HG03159 (cell line): ENCODE results near the gene PRKCB.
A peak's percentile ranks its signal among the peaks of the same experiment; 100 is the strongest.

Source experiments
- ATAC-seq: cut with Tn5 transposase; IDR thresholded peaks from one replicate; pipeline ENCODE4 v1.9.1; 2021; ENCODE audit warnings: mild to moderate bottlenecking, moderate library complexity; ENCODE audit not compliant: unreplicated experiment

PRKCB gene

DNA sequence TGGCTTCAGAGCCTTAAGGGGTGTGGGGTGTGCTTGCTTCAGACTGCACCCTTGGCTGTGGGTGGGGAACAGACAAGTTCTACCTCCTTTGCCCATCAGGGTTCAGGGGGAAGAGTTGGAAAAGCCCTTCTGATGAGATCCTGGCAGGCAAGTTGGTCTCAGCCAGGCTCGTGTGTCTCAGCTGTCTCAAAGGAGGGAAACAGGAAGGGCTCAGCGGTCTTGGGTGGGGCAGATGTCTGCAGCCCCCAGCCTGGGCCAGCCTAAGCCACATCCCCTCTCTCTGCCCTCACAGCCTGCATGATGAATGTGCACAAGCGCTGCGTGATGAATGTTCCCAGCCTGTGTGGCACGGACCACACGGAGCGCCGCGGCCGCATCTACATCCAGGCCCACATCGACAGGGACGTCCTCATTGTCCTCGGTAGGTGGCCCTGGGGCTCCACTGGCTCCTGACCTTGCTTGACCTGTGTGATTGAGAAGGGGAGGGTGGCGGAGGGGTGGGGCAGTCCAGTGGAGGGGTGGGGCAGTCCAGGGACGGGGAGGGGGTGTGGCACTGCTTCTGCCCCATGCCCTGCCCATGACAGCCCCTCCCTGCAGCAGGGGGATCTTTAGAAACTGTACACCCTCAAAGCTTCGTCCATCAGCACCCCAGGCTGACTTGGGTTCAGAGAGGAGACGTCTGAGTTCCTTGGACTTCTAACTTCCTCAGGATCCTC lies 199.5 kb downstream of the PRKCB start:
- no peak for ATAC-seq

DNA sequence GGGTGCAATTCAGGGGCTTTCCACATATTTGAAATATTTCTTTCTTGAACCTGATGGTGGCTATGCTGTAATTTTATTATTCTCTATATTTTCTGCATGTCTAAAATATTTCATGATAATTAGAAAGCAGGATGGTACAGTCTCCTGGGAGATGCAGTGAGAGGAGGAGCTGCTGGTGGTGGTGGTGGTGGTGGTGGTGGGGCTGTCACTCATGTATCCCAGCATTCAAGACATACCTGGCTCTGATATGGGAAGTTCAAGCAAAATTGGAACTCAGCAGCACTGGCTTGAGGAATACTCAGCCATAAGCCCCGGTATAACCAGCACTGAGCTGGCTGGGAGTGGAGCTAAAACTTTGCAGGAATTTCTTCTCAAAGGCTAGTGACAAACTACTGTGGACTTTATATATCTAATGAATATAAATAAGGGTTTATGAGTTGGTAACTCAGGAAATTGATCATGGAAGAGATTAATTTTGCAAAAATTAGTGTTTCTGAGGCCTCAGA lies 200.3 kb downstream of the PRKCB start:
- no peak for ATAC-seq

DNA sequence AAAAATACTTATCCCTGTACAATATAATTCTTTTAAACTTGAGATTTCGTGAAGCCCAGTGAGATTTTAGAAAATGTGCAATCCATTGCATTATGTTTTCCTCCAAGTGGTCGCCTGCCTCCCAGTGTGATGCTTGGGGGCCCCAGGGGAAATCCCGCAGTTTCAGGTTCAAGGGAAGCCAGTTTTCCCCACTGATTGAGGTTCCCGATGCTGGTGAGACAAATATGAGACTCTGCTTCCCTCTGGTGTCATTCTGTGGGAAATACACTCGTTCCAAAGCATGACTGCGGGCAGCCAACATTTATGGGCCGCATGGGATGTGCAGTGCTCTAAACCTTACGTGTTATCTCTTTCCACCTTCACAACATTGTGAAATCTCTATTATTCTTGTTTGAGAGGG lies 200.8 kb downstream of the PRKCB start:
- no peak for ATAC-seq

DNA sequence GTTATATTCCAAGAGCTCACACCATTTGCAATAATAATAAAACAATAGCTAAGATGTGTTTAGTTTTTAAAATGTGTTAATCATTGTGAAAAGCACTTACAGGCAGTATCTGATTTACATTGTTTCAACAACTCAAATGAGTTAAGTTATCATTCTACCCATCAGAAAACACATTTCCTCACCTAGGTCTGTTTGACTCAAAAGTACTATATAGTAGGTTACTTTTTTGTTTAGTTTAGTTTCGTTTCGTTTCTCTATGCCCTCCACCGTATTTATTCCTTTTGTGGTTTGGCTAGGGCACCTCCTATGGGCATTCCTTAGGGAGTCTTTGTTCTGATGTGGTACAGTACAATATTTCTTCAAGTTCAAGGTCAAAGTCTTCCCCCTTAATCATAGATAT lies 201.6 kb downstream of the PRKCB start:
- ATAC-seq, result no peak

DNA sequence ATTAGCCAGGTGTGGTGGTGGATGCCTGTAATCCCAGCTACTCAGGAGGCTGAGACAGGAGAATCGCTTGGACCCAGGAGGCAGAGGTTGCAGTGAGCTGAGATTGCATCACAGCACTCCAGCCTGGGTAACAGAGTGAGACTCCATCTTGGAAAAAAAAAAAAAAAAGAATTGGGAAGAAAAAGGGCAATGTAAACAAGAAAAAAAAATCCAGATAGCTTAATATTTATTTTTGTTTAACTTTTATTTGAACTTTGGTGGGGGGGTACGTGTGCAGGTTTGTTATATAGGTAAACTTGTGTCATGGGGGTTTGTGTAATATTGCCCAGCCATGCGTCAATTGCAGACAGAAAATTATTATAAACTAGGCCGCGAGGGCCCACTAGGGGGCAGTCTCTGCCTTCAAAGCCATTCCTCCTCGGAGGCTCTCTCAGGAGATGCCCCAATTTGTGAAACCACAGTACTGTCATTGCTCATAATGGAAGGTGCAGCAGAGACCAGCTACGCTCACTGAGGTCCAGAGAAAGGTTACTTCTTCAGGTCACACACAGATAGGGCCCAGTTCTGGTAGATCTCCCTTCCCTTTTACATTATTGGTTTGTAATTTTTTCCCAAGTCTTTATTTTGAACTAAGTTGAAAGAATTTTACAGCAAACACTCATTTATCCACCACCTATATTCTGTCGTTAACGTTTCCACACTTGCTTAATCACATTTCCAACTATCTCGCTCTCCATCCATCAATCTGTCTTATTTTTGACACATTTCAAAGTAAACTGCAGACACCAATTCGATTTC lies 206.2 kb downstream of the PRKCB start:
- no peak for ATAC-seq

DNA sequence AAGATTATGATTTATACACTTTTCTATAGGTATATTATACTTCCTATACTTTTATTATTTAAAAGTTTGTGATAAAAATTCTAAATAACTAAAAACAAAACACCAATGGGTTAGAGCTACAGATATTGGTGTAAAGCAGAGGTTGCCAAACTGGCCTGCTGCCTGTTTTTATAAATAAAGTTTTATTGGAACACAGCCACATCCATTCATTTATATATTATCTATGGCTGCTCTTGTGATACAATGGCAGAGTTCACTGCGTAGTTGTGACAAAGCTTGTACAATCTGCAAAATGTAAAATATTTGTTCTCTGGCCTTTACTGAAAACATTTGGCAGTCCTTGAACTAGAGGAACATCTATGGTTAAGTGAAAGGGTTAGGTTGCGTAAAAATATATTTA lies 208.7 kb downstream of the PRKCB start:
- no peak for ATAC-seq

DNA sequence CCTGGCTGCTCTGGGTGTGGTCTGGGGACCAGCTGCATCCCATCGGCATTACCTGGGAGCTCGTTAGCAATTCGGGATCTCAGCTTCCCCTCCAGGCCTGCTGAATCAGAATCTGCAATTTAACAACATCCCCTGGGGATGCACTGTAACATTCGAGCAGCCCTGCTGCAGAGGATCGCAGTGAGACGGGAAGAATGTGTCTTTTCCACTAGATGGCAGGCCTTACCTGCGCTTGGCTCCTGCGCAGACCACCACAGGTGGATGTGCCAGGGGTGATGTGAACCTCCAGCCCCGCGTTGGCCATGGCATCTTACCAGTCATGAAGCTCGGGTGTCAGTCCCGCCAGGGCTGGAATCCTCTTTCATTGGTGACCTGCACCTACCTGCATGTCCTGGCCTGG lies 209.9 kb downstream of the PRKCB start:
- no peak for ATAC-seq

DNA sequence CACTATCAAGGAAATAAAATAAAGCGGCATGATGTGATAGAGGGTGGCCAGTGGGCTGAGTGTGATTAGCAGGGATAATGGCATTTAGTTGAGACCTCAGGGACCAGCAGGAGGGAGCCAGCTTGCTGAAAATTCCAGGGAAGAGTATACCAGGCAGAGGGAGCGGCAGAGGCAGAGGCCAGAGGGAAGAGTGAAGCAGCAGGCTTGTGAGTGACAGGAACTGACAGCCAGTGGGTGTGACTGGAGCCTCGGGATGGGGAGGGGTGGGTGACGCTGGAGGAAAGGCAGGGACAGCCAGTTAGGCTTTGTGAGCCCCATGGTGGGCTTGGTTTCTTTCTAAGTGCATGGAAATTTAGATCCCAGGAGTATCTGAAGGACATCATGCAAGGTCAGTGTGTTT lies 210.7 kb downstream of the PRKCB start:
- no peak for ATAC-seq

DNA sequence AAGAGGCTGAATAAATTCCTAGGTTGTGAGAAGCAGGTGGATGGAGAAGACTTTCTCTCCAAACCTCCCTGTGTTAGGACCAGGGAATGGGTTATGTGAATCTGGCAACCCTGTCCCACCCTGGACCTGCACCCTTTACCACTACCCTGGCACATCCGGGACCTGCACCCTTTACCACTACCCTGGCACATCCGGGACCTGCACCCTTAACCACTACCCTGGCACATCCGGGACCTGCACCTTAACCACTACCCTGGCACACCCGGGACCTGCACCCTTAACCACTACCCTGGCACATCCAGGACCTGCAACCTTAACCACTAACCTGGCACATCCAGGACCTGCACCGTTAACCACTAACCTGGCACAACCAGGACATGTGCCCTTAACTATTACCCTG lies 213.3 kb downstream of the PRKCB start:
- no peak for ATAC-seq

DNA sequence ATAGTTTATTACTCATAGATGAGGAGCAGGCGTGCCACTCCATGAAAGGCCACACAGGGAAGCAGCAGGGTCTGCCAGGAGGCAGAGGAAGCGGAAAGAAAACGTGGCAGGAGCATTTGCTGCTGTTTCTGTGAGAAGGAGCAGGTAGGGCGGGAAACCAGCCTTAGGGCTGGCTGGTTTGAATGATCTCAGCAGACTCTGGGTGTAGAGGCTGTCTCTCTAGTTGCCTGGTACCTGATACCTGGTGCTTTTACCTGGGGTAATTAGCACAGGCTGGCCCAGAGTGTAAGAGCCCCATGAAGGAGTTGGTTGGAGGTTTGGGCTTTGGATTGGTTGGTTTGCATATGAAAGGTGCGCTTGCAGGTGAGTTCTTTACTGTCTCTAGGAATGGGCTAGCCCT lies 215.3 kb downstream of the PRKCB start:
- no peak for ATAC-seq

DNA sequence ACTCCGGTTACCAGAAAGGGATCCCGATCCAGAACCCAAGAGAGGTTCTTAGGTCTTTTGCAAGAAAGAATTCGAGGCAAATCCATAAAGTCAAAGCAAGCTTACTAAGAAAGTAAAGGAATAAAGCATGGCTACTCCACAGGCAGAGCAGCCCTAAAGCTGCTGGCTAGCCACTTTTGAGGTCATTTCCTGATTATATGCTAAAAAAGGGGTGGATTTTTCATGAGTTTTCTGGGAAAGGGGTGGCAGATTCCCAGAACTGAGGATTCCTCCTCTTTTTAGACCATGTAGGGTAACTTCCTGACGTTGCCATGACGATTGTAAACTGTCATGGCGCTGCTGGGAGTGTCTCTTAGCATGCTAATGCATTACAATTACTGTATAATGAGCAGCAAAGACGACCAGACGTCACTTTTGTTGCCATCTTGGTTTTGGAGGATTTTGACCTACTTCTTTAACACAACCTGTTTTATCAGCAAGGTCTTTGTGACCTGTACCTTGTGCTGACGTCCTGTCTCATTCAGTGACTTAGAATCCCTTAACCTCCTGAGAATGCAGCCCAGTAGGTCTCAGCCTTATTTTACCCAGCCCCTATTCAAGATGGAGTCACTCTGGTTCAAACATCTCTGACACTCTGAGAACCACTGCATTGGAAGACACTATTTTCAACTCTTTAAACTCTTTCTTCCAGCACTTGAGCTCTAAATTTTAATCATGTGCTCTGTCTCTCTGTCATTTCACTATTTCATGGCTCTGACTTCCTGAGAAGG lies 216.7 kb downstream of the PRKCB start:
- ATAC-seq, result no peak

DNA sequence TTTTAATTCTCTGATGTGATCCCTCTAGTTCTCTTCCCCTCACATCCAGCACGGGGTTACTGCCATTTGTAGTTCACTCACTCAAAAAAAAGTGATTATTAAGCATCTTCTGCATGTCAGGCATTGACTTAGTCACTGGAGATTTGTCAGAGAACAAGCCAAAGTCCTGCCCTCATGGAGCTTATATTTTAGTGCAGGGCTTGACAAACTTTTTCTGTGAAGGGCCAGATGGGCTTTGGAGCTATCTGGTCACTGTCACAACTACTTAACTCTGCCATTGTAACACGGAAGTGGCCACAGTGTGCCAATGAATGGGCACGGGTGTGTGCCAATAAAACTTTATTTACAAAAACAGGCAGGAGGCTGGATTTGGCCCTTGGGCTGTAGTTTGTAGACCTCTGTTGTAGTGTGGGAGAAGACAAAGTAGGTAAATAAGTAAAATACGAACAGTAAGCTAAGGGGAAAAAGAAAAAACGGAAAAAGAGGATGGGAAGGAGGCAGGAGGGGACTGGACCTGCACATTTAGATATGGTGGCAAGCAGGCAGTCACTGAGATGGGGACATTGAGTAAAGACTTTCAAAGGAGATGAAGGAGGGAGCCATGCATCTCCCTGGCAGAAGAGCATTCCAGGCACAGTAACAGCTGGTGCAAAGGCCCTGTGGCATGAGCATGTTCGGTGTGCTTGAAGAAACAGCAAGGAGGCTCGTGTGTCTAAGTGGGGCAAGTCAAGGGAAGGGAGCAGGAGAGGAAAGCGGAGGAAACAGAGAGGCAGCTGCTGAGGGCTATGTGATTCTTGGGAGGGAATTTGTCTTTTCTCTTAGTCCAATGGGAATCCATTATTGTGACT lies 217.5 kb downstream of the PRKCB start:
- no peak for ATAC-seq

DNA sequence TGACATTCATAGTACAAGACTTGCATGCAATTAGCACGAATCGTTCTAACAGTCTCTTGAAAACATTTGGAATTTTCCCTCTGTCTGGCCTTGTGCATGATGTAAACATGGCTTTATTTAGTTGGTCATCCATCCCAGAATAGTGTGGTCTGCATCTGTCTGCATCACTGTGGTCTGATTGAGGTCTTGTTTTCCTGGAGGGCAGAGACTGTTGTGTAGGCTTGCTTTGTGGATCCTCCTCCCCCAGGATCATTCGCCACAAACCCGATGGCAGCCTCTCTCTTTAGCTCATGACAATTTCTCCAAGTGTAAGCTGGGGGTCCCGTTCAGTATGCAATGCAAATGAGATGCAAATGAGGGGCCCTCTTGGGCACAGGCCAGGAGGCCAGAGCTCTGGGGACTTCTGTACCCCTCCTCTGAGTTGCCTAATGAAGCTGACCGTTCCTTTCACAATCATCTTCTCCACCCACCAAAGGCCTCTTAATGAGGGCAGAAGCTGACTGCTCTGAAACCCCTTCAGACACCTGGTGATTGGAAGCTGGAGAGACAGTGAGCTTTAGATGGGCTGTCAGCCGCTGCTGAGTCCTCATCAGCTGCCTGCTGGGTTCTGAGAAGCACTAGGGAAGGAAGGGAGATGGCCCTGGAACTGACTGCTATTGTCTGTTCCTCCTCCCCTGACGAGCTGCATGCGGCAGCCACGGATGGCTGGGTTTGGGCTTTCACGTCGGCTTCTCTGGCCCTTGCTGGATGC lies 219.1 kb downstream of the PRKCB start:
- ATAC-seq, result no peak

DNA sequence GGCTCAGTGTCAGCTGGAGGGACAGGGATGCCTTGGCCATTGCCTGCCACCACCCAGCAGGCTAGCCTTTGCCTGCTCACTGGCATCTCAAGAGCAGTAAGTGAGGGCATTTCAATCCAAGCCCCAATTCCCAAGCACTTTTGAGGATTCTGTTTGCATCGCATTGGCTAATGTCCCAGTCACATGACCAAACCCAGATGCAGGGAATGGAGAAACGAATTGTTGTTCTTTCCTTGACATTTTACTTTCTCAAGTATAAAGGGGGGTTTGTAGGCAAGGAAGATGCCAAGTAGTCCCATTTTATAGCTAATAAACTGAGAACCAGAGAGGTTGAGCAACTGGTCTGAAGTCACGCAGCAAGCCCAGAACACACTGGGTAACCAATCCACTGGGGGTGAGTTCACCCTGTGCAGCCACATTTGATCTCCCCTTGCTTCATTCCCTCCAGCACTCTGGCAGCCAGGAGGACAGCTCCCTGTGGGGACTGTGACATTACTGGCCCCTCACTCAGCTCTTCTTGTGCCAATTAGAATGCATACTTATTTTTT lies 226.6 kb downstream of the PRKCB start:
- ATAC-seq, result no peak

DNA sequence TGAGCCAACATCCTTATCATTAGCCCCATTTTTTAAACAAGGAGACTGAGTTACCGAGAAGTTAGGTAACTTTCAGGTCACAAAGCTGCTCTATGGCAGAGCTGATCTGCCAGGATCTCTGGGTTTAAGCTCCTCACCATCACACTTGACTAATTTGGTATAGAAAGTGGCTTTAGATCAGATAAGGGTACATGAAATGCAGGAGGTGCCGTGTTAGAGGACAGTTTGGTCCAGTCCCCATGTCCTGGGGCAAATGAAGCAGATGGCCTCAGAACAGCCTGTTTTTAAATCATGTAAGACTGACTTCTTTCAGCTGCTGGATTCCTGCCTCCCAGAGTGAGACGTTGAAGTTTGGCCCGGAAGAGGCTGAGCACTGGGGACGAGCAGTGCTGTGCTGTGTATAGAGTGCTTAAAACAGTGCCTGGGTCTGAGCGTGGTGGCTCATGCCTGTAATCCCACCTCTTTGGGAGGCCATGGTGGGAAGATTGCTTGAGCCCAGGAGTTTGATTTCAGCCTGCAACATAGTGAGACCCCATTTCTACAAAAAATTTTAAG lies 233.3 kb downstream of the PRKCB start:
- no peak for ATAC-seq

DNA sequence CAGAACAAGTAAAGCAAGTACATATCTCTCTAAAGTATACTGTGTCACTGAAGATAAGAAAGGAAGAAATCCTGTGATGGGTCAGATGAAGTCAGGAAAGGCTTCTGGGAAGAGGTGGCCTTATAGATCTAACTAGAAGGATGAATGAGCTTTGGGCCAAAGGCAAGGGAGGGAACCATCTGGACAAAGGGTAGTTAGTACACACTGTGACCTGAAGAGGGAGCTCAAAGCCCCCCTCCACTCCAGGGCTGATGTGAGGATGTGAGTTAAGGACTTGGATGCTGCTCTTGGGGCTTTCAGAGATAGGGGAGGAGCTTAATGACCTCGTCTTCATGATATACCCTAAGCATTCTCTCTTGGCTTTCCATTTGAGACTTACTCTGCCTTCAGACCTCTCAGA lies 235.1 kb downstream of the PRKCB start:
- ATAC-seq, result peak; percentile 71

DNA sequence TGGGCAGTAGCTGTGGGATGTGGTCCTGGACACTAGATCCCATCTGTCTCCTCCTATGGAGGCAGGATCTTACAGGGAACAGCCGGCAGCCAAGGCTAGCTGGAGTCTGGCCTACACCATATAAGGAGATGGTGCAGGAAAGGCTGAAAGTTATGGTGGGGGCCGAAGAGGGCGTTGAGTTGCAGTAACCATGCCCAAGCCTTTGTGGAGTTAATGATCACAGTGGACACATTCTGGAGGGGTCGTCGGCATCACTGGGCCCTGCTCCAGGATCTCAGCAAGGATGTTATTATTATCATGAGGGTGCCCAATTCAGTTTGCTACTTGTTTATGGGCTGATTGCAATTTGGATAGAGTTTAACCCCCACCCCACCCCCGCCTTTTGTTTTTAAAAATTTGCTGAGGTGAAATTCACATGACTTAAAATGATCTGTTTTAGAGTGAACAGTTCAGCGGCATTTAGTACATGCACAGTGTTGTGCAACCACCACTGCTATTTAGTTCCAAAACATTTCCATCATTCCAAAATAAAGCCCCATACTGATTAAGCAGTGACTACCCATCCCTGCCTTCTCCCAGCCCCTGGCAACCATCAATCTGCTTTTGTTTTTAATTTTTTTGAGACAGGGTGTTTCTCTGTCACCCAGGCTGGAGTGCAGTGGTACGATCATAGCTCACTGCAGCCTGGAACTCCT lies 236.0 kb downstream of the PRKCB start:
- no peak for ATAC-seq

DNA sequence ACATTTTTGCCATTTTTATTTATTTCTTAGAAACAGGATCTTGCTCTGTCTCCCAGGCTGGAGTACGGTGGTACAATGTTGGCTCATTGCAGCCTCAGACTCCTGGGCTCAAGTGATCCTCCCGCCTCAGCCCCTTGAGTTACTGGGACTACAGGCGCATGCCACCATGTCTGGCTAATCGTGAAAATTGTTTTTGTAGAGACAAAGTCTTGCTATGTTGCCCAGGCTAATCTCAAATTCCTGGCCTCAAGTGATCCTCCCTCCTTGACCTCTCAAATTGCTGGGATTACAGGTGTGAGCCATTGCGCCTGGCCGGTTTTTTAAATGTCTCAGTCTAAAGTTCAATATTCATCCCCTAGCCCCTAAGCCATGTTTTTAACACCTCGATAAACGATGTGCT lies 237.5 kb downstream of the PRKCB start:
- ATAC-seq, result no peak

DNA sequence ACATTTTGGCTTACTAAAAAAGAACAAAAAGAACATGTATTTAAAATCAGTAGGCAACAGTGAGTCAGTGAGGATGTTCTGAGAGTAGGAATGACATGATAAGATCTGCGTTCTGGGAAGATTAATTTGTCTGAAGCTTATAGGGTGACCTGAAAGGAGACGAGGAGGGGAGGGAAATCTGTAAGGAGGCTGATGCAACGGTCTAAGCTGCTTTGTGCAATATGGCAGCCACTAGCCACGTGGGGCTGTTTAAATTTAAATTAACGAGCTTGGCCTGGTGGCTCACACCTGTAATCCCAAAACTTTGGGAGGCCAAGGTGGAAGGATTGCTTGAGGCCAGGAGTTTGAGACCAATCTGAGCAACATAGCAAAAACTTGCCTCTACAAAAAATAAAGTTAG lies 238.8 kb downstream of the PRKCB start:
- ATAC-seq, result no peak
